ENCODE measurements around the gene KCNJ10.
A peak's percentile ranks its signal among the peaks of the same experiment; 100 is the strongest.

GRCh38 chr1:160007577-160008200 lies 62.3 kb downstream of the KCNJ10 start:
- TF ChIP-seq, protein P1, sequence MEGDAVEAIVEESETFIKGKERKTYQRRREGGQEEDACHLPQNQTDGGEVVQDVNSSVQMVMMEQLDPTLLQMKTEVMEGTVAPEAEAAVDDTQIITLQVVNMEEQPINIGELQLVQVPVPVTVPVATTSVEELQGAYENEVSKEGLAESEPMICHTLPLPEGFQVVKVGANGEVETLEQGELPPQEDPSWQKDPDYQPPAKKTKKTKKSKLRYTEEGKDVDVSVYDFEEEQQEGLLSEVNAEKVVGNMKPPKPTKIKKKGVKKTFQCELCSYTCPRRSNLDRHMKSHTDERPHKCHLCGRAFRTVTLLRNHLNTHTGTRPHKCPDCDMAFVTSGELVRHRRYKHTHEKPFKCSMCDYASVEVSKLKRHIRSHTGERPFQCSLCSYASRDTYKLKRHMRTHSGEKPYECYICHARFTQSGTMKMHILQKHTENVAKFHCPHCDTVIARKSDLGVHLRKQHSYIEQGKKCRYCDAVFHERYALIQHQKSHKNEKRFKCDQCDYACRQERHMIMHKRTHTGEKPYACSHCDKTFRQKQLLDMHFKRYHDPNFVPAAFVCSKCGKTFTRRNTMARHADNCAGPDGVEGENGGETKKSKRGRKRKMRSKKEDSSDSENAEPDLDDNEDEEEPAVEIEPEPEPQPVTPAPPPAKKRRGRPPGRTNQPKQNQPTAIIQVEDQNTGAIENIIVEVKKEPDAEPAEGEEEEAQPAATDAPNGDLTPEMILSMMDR (IDR thresholded peaks at IDR 0.05) = peak; percentile 75 to 83 (median 78)
- TF ChIP-seq POLR2A (IDR thresholded peaks at IDR 0.05) = no peak

Measured in right lobe of liver (tissue), 4 donors.